GM23338 (cell line): ENCODE data around the gene NINL.

Source experiments
- CREB1 ChIP-seq: fragments of 250-450 bp; sonication (Bioruptor Pico); IDR thresholded peaks from 2 replicates; pipeline ENCODE4 v1.5.0; 2020; ENCODE audit warnings: low read depth, mild to moderate bottlenecking, moderate library complexity
- EZH2 ChIP-seq: fragments of 200-600 bp; sonication (generic); IDR thresholded peaks from one replicate; pipeline ENCODE4 v1.8.0; 2017; ENCODE audit warnings: antibody characterized with exemption, mild to moderate bottlenecking, low read depth; ENCODE audit not compliant: unreplicated experiment
- EZH2phosphoT487 ChIP-seq: fragments of 200-600 bp; sonication (generic); IDR thresholded peaks from one replicate; pipeline ENCODE4 v1.8.1; 2018; ENCODE audit warnings: antibody characterized with exemption; ENCODE audit not compliant: unreplicated experiment
- JUNB ChIP-seq: IDR thresholded peaks from one replicate; pipeline ENCODE4 v1.6.1; 2016; ENCODE audit warnings: antibody characterized with exemption; ENCODE audit not compliant: unreplicated experiment
- POLR2AphosphoS5 ChIP-seq: IDR thresholded peaks from 2 replicates; pipeline ENCODE4 v1.6.1; 2016; ENCODE audit warnings: antibody characterized with exemption, low read depth
- TF ChIP-seq, protein P1 (sequence below), 2 experiments: fragments of 200-600 bp in 1 of 2; sonication (generic) in 1 of 2; conservative IDR thresholded peaks; 2 replicates each; pipeline versions ENCODE4 v1.5.1 to v1.6.1; 2016 to 2017; ENCODE audit warnings: antibody characterized with exemption in 2 of 2, low read depth in 2 of 2, mild to moderate bottlenecking in 2 of 2, moderate library complexity in 1 of 2
- TF ChIP-seq, protein P2 (sequence below): IDR thresholded peaks from one replicate; pipeline ENCODE4 v1.6.1; 2018; ENCODE audit warnings: antibody characterized with exemption; ENCODE audit not compliant: unreplicated experiment

DNA sequence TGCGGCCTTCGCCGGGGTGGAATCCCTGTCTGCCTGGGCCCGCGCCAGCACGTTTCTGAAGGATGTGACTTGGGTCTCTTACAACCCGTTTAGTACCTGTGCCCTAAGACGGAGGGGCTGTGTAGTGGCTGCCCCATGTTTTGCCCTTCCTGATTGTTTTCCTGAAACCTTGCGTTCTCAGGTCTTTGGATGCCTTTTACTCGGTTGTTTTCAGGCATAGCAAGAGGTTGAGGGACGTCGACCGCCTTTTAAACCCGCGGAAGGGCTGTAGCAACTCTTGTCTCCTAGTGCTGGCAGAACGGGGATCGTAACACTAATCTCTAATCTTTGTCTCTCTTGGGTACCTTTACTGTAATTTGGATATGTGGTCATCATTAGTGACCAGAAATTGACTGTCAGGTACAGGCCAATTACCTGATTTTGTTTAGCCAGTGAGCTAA is 39.2 kb upstream of the NINL start:
- TF ChIP-seq EZH2phosphoT487 (no peak), POLR2AphosphoS5 (no peak), JUNB (no peak), EZH2 (no peak), CREB1 (CRISPR knock-in tag) (no peak)
- TF ChIP-seq, protein P1, sequence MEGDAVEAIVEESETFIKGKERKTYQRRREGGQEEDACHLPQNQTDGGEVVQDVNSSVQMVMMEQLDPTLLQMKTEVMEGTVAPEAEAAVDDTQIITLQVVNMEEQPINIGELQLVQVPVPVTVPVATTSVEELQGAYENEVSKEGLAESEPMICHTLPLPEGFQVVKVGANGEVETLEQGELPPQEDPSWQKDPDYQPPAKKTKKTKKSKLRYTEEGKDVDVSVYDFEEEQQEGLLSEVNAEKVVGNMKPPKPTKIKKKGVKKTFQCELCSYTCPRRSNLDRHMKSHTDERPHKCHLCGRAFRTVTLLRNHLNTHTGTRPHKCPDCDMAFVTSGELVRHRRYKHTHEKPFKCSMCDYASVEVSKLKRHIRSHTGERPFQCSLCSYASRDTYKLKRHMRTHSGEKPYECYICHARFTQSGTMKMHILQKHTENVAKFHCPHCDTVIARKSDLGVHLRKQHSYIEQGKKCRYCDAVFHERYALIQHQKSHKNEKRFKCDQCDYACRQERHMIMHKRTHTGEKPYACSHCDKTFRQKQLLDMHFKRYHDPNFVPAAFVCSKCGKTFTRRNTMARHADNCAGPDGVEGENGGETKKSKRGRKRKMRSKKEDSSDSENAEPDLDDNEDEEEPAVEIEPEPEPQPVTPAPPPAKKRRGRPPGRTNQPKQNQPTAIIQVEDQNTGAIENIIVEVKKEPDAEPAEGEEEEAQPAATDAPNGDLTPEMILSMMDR (conservative IDR thresholded peaks at IDR 0.05; ENCODE audit: low read depth in 2 of 2): no peak
- TF ChIP-seq, protein P2, sequence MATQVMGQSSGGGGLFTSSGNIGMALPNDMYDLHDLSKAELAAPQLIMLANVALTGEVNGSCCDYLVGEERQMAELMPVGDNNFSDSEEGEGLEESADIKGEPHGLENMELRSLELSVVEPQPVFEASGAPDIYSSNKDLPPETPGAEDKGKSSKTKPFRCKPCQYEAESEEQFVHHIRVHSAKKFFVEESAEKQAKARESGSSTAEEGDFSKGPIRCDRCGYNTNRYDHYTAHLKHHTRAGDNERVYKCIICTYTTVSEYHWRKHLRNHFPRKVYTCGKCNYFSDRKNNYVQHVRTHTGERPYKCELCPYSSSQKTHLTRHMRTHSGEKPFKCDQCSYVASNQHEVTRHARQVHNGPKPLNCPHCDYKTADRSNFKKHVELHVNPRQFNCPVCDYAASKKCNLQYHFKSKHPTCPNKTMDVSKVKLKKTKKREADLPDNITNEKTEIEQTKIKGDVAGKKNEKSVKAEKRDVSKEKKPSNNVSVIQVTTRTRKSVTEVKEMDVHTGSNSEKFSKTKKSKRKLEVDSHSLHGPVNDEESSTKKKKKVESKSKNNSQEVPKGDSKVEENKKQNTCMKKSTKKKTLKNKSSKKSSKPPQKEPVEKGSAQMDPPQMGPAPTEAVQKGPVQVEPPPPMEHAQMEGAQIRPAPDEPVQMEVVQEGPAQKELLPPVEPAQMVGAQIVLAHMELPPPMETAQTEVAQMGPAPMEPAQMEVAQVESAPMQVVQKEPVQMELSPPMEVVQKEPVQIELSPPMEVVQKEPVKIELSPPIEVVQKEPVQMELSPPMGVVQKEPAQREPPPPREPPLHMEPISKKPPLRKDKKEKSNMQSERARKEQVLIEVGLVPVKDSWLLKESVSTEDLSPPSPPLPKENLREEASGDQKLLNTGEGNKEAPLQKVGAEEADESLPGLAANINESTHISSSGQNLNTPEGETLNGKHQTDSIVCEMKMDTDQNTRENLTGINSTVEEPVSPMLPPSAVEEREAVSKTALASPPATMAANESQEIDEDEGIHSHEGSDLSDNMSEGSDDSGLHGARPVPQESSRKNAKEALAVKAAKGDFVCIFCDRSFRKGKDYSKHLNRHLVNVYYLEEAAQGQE: no peak
